Heart left ventricle (tissue), 16 donors: ENCODE measurements around the gene RUVBL2. TPM values are rescaled to one million over a fixed set of nuclear protein-coding genes. Genes with fewer than 3 reads are reported as not detected.

Source experiments
- ATAC-seq, 4 donors: fragments of 200-7000 bp; cut with Tn5 transposase; one replicate each; pipeline ENCODE4 v1.9.1; 2020 to 2022; ENCODE audit warnings: moderate library complexity in 4 of 4, mild to moderate bottlenecking in 3 of 4, moderate number of reproducible peaks in 1 of 4
- DNase-seq, 5 donors: peaks; one replicate each; pipeline ENCODE4 v3.0.0-alpha.2; 2020
- H3K27ac ChIP-seq, 12 donors: fragments of 200-600 bp; sonication (generic) in 4 of 12; one replicate each; pipeline versions ENCODE4 v1.5.0 to v1.8.0; 2016 to 2022; ENCODE audit warnings: mild to moderate bottlenecking in 2 of 12
- H3K27me3 ChIP-seq, 9 donors: fragments of 200-600 bp; sonication (generic) in 2 of 9; one replicate each; pipeline versions ENCODE4 v1.5.1 to v1.8.0; 2016 to 2022; ENCODE audit warnings: mild to moderate bottlenecking in 3 of 9
- H3K36me3 ChIP-seq, 9 donors: fragments of 200-600 bp; sonication (generic) in 2 of 9; one replicate each; pipeline versions ENCODE4 v1.5.0 to v1.8.0; 2018 to 2022; ENCODE audit warnings: mild to moderate bottlenecking in 2 of 9
- H3K4me1 ChIP-seq, 12 donors: fragments of 200-600 bp; sonication (generic) in 4 of 12; one replicate each; pipeline versions ENCODE4 v1.5.0 to v1.8.0; 2016 to 2022; ENCODE audit warnings: mild to moderate bottlenecking in 3 of 12
- H3K4me3 ChIP-seq, 12 donors: fragments of 200-600 bp; sonication (generic) in 4 of 12; one replicate each; pipeline versions ENCODE4 v1.5.0 to v1.8.0; 2017 to 2022; ENCODE audit warnings: mild to moderate bottlenecking in 9 of 12, moderate library complexity in 4 of 12
- H3K9me3 ChIP-seq, 12 donors: fragments of 200-600 bp; sonication (generic) in 4 of 12; one replicate each; pipeline versions ENCODE4 v1.5.0 to v1.8.0; 2016 to 2022; ENCODE audit warnings: mild to moderate bottlenecking in 1 of 12
- CTCF ChIP-seq, 12 donors: fragments of 200-600 bp; sonication (generic) in 4 of 12; IDR thresholded peaks; one replicate each; pipeline versions ENCODE4 v1.5.0 to v1.8.0; 2018 to 2022; ENCODE audit warnings: antibody characterized with exemption in 12 of 12, mild to moderate bottlenecking in 5 of 12
- POLR2A ChIP-seq, 2 donors: fragments of 450-650 bp; IDR thresholded peaks; one replicate each; pipeline ENCODE4 v1.6.1; 2017; ENCODE audit warnings: antibody characterized with exemption in 2 of 2, mild to moderate bottlenecking in 2 of 2, moderate library complexity in 2 of 2
- WGBS, 4 donors: extraction: QIAGEN DNeasy Blood & Tissue Kit in 2 of 4; methylation state at CpG; one replicate each; pipeline versions ENCODE4 v1.1.5 to v1.1.7; 2013 to 2018; 5-methylcytosine and 5-hydroxymethylcytosine counted together
- intact Hi-C, 10 donors: fragments of 100-400 bp; cut with DNase I; formaldehyde crosslinking; loops; one replicate each; pipeline versions ENCODE4 v1.11.1 to v1.14.2; 2022
- polyA plus RNA-seq, 2 donors: library from polyadenylated mRNA; stranded (reverse); fragments of 200-250 nt; gene quantifications; one replicate each; pipeline ENCODE4 v1.2.3, GENCODE V29; 2013
- total RNA-seq, 9 donors: library from RNA; depleted of rRNA in 2 of 9; stranded (reverse); fragments of >200 nt in 2 of 9; fragmentation: NEBNext Ultra II Directional in 3 of 9; extraction: Animal tissue kit (Norgen Biotek cat#: 25700) in 3 of 9; gene quantifications; one replicate each; pipeline versions ENCODE4 v1.1.0 to v1.2.4, GENCODE V29; 2016 to 2023
- donor health status: ischemic (EF 13 %, LVEDD 7.1; RV severe dilation, severe dysfunction).
- donor health status: healthy with polysubstance abuse.
- donor health status: DM: no; HTN: yes; CAD: no.
- donor health status: DM: no; HTN: no; CAD: no.
- donor health status: ischemic (EF 25% LVEDD 6.9; RV normal size, moderate dysfunction).
- donor health status: ischemic (EF 25% LVEDD 5.7; RV mildly dilated, moderate dysfunction).
- donor health status: healthy.
- donor health status: DM: yes; HTN: yes; CAD: no.
- donor health status: ischemic (EF 35%, LVEDD 5.7; RV mildly dilated, moderate dysfunction).
- donor health status: nonischemic (EF 11% LVEDD 7.7; RV severe dilation, severe dysfunction).
- donor health status: DM: yes; HTN: yes; CAD: no.
- donor health status: PGD.
- donor health status: ischemic (EF 29% LVEDD 5.4; RV normal size, mild dysfunction).
- donor health status: nonischemic (EF 23%, LVEDD 6.1; RV moderate dilation, normal function).

The RUVBL2 gene
- total and polyA plus RNA-seq, 11 donors: 41.4 to 109 (median 54.7) TPM

GRCh38 chr19:49010453-49010852, 16.8 kb downstream of the RUVBL2 start:
- ATAC-seq: no peak
- DNase-seq: no peak
- peaks cover 0 to 88% (median 70%) of the 10 kb centered on the region in 9 donors for H3K36me3 ChIP-seq
- no peak overlapping the region for H3K27ac ChIP-seq
- TF ChIP-seq CTCF (IDR thresholded peaks at IDR 0.05): no peak
- TF ChIP-seq POLR2A (IDR thresholded peaks at IDR 0.05): no peak
- intact Hi-C loops: no loop called here
- no peaks in the 10 kb centered on the region for H3K4me1 ChIP-seq
- no peaks in the 10 kb centered on the region for H3K9me3 ChIP-seq
- H3K27me3 ChIP-seq: no peaks in the 10 kb centered on the region
- 90 to 95% (median 92%) methylated on average over 15 to 18 of the region's 18 CpGs for WGBS, 4 donors
- H3K4me3 ChIP-seq: no peak overlapping the region

GRCh38 chr19:49011194-49011593, 17.5 kb downstream of the RUVBL2 start:
- DNase-seq: no peak
- Histone ChIP-seq H3K9me3 (no peaks in the 10 kb centered on the region), H3K4me3 (no peak overlapping the region), H3K36me3 (peaks cover 0 to 84% (median 65%) of the 10 kb centered on the region in 9 donors), H3K4me1 (no peaks in the 10 kb centered on the region), H3K27ac (no peak overlapping the region), H3K27me3 (no peaks in the 10 kb centered on the region)
- ATAC-seq: no peak
- 80 to 96% (median 89%) methylated on average over 13 to 17 of the region's 17 CpGs for WGBS, 4 donors
- intact Hi-C loops: no loop called here
- TF ChIP-seq CTCF (IDR thresholded peaks at IDR 0.05): no peak
- TF ChIP-seq POLR2A (IDR thresholded peaks at IDR 0.05): no peak

GRCh38 chr19:49014123-49014869, 20.6 kb downstream of the RUVBL2 start:
- DNase-seq (no peak), ATAC-seq (no peak)
- Histone ChIP-seq H3K9me3 (no peaks in the 10 kb centered on the region), H3K27me3 (peaks cover 0 to 17% (median 0%) of the 10 kb centered on the region in 9 donors), H3K4me3 (no peak overlapping the region), H3K4me1 (peaks cover 0 to 24% (median 14%) of the 10 kb centered on the region in 12 donors), H3K27ac (no peak overlapping the region), H3K36me3 (peaks cover 0 to 67% (median 40%) of the 10 kb centered on the region in 9 donors)
- intact Hi-C loops: no loop called here
- no peak for TF ChIP-seq POLR2A (IDR thresholded peaks at IDR 0.05)
- 88 to 93% (median 91%) methylated on average over 32 of the region's 32 CpGs for WGBS, 4 donors

GRCh38 chr19:49014870-49015255, 21.2 kb downstream of the RUVBL2 start:
- Histone ChIP-seq H3K36me3 (peaks cover 0 to 61% (median 35%) of the 10 kb centered on the region in 9 donors), H3K9me3 (no peaks in the 10 kb centered on the region), H3K27me3 (peaks cover 0 to 19% (median 0%) of the 10 kb centered on the region in 9 donors), H3K27ac (no peak overlapping the region), H3K4me1 (peaks cover 0 to 29% (median 16%) of the 10 kb centered on the region in 12 donors), H3K4me3 (no peak overlapping the region)
- WGBS, 4 donors: 88 to 97% (median 95%) methylated on average over 15 to 18 of the region's 18 CpGs
- intact Hi-C loops: no loop called here
- no peak for ATAC-seq
- no peak for DNase-seq
- TF ChIP-seq POLR2A (IDR thresholded peaks at IDR 0.05) (no peak), CTCF (IDR thresholded peaks at IDR 0.05) (no peak)
